Endothelial cell of umbilical vein (primary cell): ENCODE results near the gene ZNF628. TPM values are rescaled to one million over a fixed set of nuclear protein-coding genes. Genes with fewer than 3 reads are reported as not detected.

Experiments used
- BruUV-seq: library from RNA; stranded (reverse); fragments of 400-500 nt; replicated peaks from 2 replicates; lab custom pipeline; 2021; lab: Mats Ljungman, UMichigan
- CTCF ChIA-PET: fragments of 300-600, 350-600 bp; sonication (Branson Sonifier 250); formaldehyde crosslinking; loops from one replicate; lab custom pipeline; 2021; ENCODE audit warnings: antibody characterized with exemption, inconsistent platforms; lab: Charles Lee
- POLR2A ChIA-PET: fragments of 300-600, 350-600 bp; sonication (Branson Sonifier 250); formaldehyde crosslinking; loops from one replicate; lab custom pipeline; 2021; ENCODE audit warnings: antibody characterized with exemption, inconsistent platforms; lab: Charles Lee
- DNase-seq: peaks from one replicate; pipeline ENCODE4 v3.0.0-alpha.2; 2011; ENCODE audit warnings: low read depth, low spot score
- FAIRE-seq: peaks from 2 replicates; lab custom pipeline; 2011; peaks lifted over from hg19 to GRCh38; lab: Jason Lieb, UNC
- H2AFZ ChIP-seq: 2 replicates; pipeline ENCODE4 v1.6.0; 2012; ENCODE audit warnings: low read depth, low read length, control low read depth, inconsistent platforms
- H3K27ac ChIP-seq: 2 replicates; pipeline ENCODE4 v1.5.1; 2011; ENCODE audit warnings: low read depth, mild to moderate bottlenecking, control low read depth, low read length, moderate library complexity; ENCODE audit not compliant: insufficient read depth
- H3K27me3 ChIP-seq, 2 experiments: 2 replicates each; pipeline versions ENCODE4 v1.6.0 to v1.6.1; 2011; ENCODE audit warnings: low read length in 2 of 2, mixed read lengths in 1 of 2; ENCODE audit not compliant: control insufficient read depth in 2 of 2, insufficient read depth in 2 of 2
- H3K36me3 ChIP-seq, 2 experiments: 2 replicates in 1 of 2; 3 replicates in 1 of 2; pipeline ENCODE4 v1.5.1; 2011; ENCODE audit warnings: low read length in 2 of 2, mild to moderate bottlenecking in 1 of 2, moderate library complexity in 1 of 2; ENCODE audit not compliant: control insufficient read depth in 2 of 2, insufficient read depth in 2 of 2; ENCODE audit errors: extremely low read depth in 1 of 2
- H3K4me1 ChIP-seq: 3 replicates; pipeline ENCODE4 v1.5.1; 2011; ENCODE audit warnings: mild to moderate bottlenecking, low read length; ENCODE audit not compliant: control insufficient read depth, insufficient read depth; ENCODE audit errors: extremely low read depth
- H3K4me2 ChIP-seq: 2 replicates; pipeline ENCODE4 v1.6.1; 2011; ENCODE audit warnings: low read length, control low read depth, mixed read lengths; ENCODE audit not compliant: insufficient read depth
- H3K4me3 ChIP-seq, 3 experiments: fragments of 200-600 bp in 1 of 3; sonication (generic), shearing (Covaris generic) in 1 of 3; replicated peaks in 1 of 3; 2 replicates each; pipeline ENCODE4 v1.5.1; 2011 to 2016; ENCODE audit warnings: control low read depth in 3 of 3, low read length in 3 of 3, mild to moderate bottlenecking in 2 of 3, inconsistent platforms in 1 of 3, low read depth in 1 of 3, moderate library complexity in 1 of 3; ENCODE audit not compliant: insufficient read depth in 1 of 3
- H3K79me2 ChIP-seq: 2 replicates; pipeline ENCODE4 v1.6.0; 2012; ENCODE audit warnings: low read length, inconsistent platforms; ENCODE audit not compliant: control insufficient read depth, insufficient read depth
- H3K9ac ChIP-seq: replicated peaks from 2 replicates; pipeline ENCODE3; 2011; ENCODE audit warnings: low read length, control low read depth; ENCODE audit not compliant: insufficient read depth; ENCODE audit errors: extremely low read depth
- H3K9me1 ChIP-seq: replicated peaks from 3 replicates; pipeline ENCODE4 v1.6.0; 2011; ENCODE audit warnings: mild to moderate bottlenecking, low read length; ENCODE audit not compliant: control insufficient read depth, insufficient read depth; ENCODE audit errors: extremely low read depth
- H3K9me3 ChIP-seq: replicated peaks from 2 replicates; pipeline ENCODE4 v1.5.1; 2012; ENCODE audit warnings: low read length, inconsistent platforms; ENCODE audit not compliant: control insufficient read depth, insufficient read depth
- H4K20me1 ChIP-seq: replicated peaks from 2 replicates; pipeline ENCODE3; 2011; ENCODE audit warnings: mild to moderate bottlenecking, low read length; ENCODE audit not compliant: control insufficient read depth, insufficient read depth; ENCODE audit errors: extremely low read depth
- CTCF ChIP-seq, 2 donors: IDR thresholded peaks; 1 replicate in 1 of 2; 2 replicates in 1 of 2; pipeline ENCODE4 v1.5.1; 2011; ENCODE audit warnings: low read length in 2 of 2, mild to moderate bottlenecking in 2 of 2, moderate library complexity in 2 of 2, control low read depth in 1 of 2, inconsistent platforms in 1 of 2, low read depth in 1 of 2; ENCODE audit not compliant: insufficient read depth in 1 of 2; ENCODE audit errors: extremely low read depth in 1 of 2
- EZH2 ChIP-seq: IDR thresholded peaks from 2 replicates; pipeline ENCODE4 v1.6.1; 2012; ENCODE audit warnings: borderline replicate concordance, low read depth, mild to moderate bottlenecking, moderate library complexity, low read length, inconsistent platforms; ENCODE audit not compliant: severe bottlenecking
- FOS ChIP-seq: IDR thresholded peaks from 2 replicates; pipeline ENCODE4 v1.6.1; 2011; ENCODE audit warnings: mild to moderate bottlenecking, low read length, moderate library complexity, borderline replicate concordance; ENCODE audit not compliant: insufficient read depth
- GATA2 ChIP-seq: IDR thresholded peaks from 2 replicates; pipeline ENCODE4 v1.7.0; 2011; ENCODE audit warnings: low read depth, mild to moderate bottlenecking, moderate library complexity, mixed read lengths, low read length; ENCODE audit not compliant: insufficient read length, insufficient read depth
- JUN ChIP-seq: IDR thresholded peaks from 2 replicates; pipeline ENCODE4 v1.6.1; 2011; ENCODE audit warnings: borderline replicate concordance, low read depth; ENCODE audit not compliant: insufficient read length, insufficient read depth
- MYC ChIP-seq: IDR thresholded peaks from one replicate; pipeline ENCODE4 v1.6.1; 2011; ENCODE audit warnings: mild to moderate bottlenecking, low read depth, low read length
- POLR2A ChIP-seq: IDR thresholded peaks from 2 replicates; pipeline ENCODE4 v1.6.1; 2012; ENCODE audit warnings: low read depth, mild to moderate bottlenecking, control low read depth, low read length
- POLR2AphosphoS5 ChIP-seq: IDR thresholded peaks from 2 replicates; pipeline ENCODE4 v1.6.1; 2012; ENCODE audit warnings: low read depth, mild to moderate bottlenecking, control low read depth, low read length, moderate library complexity; ENCODE audit not compliant: insufficient read depth
- dilution Hi-C: fragments of 300-500 bp; cut with MboI; formaldehyde crosslinking; loops from one replicate; pipeline ENCODE4 v1.15.0; 2019; ENCODE audit warnings: low sequenced_read_pairs; ENCODE audit not compliant: extremely low pct_ligation_motif_present
- intact Hi-C: fragments of 100-400 bp; cut with micrococcal nuclease; formaldehyde crosslinking; loops from one replicate; pipeline ENCODE4 v1.10.0; 2022
- polyA plus RNA-seq, 4 experiments: library from polyadenylated mRNA; depleted of rRNA in 3 of 4; stranded (reverse) in 3 of 4; unstranded in 1 of 4; fragments of >200 nt; gene quantifications; 2 replicates each; pipeline versions ENCODE4 v1.2.1 to v1.2.3, GENCODE V29; 2011 to 2012; ENCODE audit warnings: missing spikeins in 1 of 4
- total RNA-seq: library from RNA; stranded (reverse); gene quantifications from 2 replicates; pipeline ENCODE4 v1.2.3, GENCODE V29; 2021
- TF ChIP-seq, protein P1 (sequence below): IDR thresholded peaks from 2 replicates; pipeline ENCODE4 v1.6.1; 2011; ENCODE audit not compliant: insufficient read depth, insufficient read length

ZNF628 gene
- total and polyA plus RNA-seq, 2 donors (not counting 3 experiments of a cell fraction or from before 2014, with no cell fraction given) = 2.0 to 10.4 TPM

DNA sequence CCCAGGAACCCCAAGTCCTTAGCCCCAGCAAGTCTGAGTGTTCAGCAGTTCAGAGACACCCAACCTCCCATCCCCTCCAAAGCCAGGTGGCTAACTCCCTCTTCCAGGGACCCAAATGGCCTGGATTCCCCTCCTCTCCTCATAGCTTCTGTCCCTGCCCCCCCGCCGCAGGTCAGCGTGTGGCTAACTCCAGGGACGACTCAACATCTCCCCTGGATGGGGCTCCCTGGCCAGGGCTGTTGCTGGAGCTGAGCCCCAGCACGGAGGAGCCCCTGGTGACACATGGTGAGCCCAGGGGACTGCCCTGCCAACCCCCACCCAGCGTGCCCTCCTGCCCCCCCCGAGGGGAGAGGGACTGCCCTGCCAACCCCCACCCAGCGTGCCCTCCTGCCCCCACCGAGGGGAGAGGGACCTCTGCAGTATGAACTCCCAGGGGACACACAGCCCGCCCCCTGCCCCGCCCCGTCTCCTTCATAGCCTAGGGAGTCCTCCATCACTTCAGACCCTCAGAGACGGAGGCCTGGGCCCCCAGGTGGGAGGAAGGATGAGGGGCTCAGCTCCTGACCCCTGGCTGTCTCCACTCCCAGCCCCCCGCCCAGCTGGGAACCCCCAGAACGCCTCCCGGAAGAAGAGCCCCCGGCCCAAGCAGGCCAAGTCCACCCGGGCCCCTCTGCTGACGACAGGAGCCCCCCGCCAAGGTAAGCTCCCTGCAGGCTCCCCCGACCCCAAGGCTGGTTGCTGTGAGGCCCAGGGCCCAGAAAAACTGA is 13.5 kb downstream of the ZNF628 start:
- no peak overlapping the region for H3K4me2 ChIP-seq
- no peak overlapping the region for H3K4me3 ChIP-seq
- TF ChIP-seq EZH2 = no peak
- TF ChIP-seq, protein P1, sequence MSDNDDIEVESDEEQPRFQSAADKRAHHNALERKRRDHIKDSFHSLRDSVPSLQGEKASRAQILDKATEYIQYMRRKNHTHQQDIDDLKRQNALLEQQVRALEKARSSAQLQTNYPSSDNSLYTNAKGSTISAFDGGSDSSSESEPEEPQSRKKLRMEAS = no peak
- TF ChIP-seq POLR2A = no peak
- TF ChIP-seq MYC = no peak
- no peak for TF ChIP-seq JUN
- no peak for TF ChIP-seq CTCF (IDR thresholded peaks at IDR 0.05; ENCODE audit: extremely low read depth in 1 of 2, insufficient read depth in 1 of 2, low read depth in 1 of 2, low read length in 2 of 2)
- no peak for TF ChIP-seq FOS
- TF ChIP-seq GATA2 = no peak
- no peak for TF ChIP-seq POLR2AphosphoS5
- DNase-seq (no peak), FAIRE-seq (no peak)
- no peak overlapping the region for H3K9ac ChIP-seq
- no peaks in the 10 kb centered on the region for H3K9me1 ChIP-seq
- H3K9me3 ChIP-seq = no peaks in the 10 kb centered on the region
- H3K4me1 ChIP-seq = peaks cover 30% of the 10 kb centered on the region
- no peaks in the 10 kb centered on the region for H3K36me3 ChIP-seq
- H4K20me1 ChIP-seq = no peaks in the 10 kb centered on the region
- peaks cover 2% of the 10 kb centered on the region for H3K79me2 ChIP-seq
- CTCF ChIA-PET = interaction anchor here (0.7 to 6.1 kb wide), 3 partner anchors 14 to 22 kb away, joined by 3 to 91 read pairs (median 3); no protein-coding TSS in a partner anchor
- intact Hi-C loops (no loop called here), dilution Hi-C loops (no loop called here)
- BruUV-seq = no TSS peak
- no peak overlapping the region for H3K27ac ChIP-seq
- no peak overlapping the region for H2AFZ ChIP-seq
- no peaks in the 10 kb centered on the region for H3K27me3 ChIP-seq
- POLR2A ChIA-PET = no interaction called here
